ENCODE measurements around the gene ME3.
"Not testable (repeated sequence)": the region's sequence is repeated elsewhere in the genome, so short reads cannot be mapped to it uniquely, and the experiment has no call there.

The ME3 gene

DNA sequence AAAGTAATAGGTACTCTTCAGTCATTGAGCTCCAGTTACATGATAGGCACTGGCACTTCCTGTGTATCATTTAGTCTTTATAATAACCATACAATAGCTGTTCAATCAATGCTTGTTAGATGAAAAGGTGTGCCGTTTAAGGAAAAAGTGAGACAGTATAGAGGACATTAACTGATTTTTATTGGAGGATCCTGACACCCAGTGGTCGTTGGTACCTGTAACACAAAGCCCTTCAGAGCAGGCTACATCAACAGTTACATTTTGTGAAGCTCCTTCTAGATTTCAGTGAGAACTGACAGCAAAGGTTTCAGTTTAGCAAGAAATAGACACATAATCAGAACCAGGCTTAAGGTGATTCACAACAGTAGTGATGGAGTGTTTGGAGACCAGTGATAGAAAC, 253.5 kb downstream of the ME3 start:
- no peak for DNase-seq

DNA sequence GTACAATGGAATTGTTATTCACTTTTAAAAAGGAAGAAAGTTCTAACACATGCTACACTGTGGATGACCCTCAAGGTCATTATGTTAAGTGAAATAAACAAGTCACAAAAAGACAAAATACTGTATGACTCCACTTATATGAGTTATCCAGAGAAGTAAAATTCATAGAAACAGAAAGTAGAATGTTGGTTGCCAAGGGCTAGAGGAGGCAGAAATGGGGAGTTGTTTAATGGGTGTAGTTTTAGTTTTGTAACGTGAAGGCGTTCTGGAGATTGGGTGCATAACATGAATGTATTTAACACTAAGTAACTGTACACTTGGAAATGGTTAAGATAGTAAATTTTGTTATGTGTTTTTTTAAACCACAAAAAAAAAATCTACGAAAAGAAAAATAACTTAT, 253.9 kb downstream of the ME3 start:
- DNase-seq = no peak

DNA sequence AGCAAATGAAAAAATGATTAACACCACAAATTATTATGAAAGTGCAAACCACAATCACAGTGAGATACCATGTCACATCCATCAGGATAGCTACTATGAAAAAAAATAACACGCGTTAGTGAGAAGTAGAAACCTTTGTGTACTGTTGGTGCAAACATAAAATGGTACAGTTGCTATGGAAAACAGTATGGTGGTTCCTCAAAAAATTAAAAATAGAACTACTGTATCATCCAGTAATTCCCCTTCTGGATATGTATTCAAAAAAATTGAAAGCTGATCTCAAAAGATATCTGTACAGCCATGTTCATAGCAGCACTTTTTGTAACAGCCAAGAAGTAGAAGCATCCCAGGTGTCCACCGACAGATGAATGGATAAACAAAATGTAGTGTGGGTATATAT, 254.3 kb downstream of the ME3 start:
- no peak for DNase-seq

DNA sequence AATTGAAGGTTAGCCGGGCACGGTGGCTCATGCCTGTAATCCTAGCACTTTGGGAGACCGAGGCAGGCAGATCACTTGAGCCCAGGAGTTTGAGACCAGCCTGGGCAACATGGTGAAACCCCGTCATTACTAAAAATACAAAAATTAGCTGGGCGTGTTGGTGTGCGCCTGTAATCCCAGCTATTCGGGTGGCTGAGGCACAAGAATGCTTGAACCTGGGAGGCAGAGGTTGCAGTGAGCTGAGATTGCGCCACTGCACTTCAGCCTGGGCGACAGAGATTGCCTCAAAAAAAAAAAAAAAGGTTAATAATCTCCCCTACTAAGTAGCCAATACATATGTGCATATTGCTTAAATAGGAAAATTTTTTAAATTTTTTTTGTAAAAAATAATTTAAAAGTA, 255.5 kb downstream of the ME3 start:
- not testable (repeated sequence) for DNase-seq

DNA sequence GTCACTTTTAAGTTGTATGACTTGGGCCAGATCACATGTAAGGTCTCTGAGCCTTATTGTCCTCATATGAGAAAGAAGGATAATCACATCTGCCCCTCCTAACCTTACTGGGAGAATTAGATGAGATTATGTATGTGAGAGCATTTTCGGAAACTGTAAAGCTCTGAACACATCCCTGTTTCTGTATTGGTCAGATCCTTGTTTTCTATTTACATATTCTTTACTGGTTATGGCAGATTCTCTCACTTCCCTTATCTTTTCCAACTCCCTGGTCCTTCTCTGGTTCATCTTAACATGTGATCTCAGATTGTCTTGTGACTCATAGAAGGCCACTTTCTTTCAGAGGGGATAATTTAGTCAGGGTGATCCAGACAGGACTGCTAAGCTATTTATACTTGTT, 255.9 kb downstream of the ME3 start:
- no peak for DNase-seq

DNA sequence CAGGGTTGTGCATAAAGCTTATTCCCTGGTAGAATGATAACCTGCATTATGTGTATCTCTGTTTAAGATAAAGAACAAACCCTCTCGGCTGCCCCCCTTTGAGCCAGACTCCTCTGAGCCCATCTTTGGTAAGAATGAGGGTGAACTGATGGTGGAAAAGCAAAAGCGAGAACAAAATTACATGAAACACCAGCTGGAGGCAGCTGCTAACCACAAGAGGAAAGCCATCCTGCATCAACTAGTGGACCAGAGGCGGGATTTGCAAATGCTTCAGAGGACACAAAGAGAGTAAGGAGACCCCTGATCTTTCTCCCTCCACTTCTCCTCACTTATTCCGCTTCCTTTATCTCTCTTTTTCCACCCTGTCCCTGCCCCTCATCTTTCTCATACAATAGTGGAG, 257.4 kb downstream of the ME3 start:
- DNase-seq = no peak

DNA sequence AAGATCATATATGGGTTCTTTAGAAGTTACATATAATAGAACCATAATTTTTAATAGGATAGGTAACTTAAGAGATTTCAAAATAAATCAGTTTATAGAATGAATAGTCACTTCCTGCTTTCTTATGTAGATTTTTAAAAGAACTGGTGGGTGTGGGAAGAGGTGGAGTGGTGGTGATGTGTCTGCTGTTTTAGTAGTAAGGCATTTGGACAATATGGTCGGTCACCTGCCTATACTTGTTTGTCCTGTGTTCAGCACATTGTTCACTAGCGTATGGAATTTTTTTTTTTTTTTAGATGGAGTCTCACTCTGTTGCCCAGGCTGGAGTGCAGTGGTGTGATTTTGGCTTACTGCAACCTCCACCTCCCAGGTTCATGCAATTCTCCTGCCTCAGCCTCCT, 258.4 kb downstream of the ME3 start:
- DNase-seq = no peak

DNA sequence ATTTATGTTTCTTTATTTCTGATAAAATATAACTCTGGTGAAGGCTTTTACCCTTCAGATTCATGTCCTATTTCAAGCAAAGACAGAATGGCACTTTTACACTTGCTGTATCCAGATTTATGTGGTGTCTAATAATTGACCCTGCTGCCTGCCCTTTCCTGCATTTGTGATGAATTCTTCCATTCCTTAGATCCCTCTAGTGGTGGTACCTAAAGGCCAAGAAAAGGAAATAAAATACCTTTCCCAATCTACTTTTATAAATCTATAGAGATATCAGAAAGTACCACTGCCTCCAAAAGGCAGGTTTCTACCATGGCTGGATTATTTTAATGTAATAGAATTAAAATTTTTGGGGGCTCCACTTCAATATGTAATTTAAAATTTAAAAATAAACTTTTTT, 263.6 kb downstream of the ME3 start:
- no peak for DNase-seq

DNA sequence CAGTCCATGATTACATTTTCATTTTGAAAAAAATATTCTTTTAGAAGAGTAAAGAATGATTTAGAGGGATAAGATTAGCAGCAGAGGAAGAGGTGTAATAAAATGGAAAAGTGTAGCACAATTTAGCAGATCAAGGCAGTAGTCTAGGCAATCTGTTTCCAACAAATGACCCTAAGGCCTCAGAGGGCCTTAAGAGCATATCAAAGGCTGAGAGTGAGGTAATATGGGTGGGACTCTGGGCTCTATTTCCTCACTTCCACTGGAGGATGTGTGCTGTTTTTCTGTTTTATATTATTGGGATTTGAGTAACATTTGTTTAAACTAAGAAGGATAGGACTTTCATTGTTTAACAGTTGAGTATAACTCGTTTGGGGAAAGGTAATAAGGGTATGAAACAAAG, 269.0 kb downstream of the ME3 start:
- DNase-seq = no peak

DNA sequence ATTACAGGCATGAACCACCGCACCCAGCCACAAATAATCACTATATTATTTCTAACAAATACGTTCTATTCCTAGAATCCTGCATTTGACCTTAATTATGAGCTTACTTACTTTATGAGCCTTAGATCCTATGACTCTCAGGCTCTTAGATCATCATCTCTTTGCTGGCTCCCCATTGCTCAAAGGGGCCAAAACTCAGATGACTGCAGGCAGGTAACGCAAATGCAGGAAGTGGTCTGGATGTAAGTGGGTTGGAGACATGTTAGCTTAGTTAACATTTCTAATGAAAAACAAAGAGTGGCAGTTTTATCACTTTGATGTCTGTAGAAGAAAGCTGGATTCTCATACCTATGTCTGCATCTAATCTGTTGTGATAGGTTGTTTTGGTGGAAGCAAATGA, 274.3 kb downstream of the ME3 start:
- DNase-seq = no peak

DNA sequence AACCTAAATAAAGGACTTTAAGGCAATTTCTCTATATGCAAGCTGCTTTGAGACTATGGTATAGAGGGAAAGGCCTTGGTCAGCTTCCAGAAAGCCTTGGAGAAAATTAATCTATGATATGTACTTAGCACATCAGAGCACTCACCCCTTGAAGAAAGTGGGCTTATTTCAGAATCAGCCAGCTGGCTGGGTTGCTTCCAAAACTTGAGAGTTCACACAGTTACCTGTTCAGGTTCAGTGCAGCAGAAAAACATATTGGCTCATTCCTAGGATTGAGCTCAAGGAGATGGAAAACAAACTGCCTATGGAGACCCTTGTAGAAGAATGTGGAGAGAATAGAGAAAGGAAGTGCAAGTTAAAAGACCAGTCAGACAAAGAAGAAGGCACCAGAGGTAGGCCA, 275.1 kb downstream of the ME3 start:
- no peak for DNase-seq

DNA sequence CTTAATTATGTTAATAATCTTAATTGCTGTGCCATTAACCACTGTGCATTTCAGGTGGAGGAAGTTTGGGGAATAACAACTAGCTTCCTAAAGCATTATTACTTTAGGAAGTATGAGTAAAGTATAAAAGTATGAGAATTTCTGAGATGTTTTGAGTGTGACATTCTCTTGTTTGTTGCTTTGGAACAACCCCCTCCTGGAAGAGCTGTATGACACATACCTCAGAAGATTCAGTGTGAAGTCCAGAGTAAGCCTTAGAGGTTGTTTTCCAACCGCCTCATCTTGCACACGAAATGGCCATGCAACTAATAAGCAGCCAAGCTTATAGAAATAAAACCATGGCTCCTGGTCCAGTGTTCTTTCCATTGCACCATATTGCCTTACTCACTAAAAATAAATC, 276.0 kb downstream of the ME3 start:
- peak; percentile 87 for DNase-seq

DNA sequence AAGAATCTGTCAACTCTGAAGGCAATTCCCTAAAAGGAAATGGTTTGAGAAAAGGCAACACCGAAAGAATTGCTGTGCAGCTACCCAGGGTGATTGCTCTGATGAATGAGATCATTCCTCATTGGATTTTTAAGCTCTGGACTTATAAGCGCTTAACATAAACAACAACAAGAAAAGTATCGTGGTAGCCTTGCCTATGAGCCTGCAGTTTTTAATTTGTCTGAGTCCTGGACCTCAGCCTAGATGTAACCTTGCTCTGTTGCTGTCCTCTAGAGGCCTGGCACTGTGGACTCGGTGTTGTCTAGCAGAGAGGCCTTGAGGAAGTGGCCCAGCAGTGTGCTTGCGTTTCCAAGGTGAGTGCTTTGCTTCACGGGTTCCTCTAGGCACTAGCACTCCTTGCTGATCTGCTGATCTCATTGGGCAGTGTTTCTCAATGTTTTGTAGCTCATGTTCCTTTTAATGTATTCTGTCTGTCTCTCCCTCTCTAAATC, 277.3 kb downstream of the ME3 start:
- DNase-seq = peak; percentile 78

All from fibroblast of skin of scalp (primary cell).